GM12878 (cell line): ENCODE measurements around the gene IRF8. TPM values are rescaled to one million over a fixed set of nuclear protein-coding genes. Genes with fewer than 3 reads are reported as not detected.

Experiments used
- ATAC-seq: fragments of 200-7000 bp; cut with Tn5 transposase; 3 replicates; pipeline ENCODE4 v1.9.1; 2020; ENCODE audit warnings: mild to moderate bottlenecking, moderate library complexity
- BruUV-seq: library from RNA; stranded (reverse); fragments of 400-500 nt; replicated peaks from 2 replicates; lab custom pipeline; 2021; lab: Mats Ljungman, UMichigan
- CTCF ChIA-PET: fragments of 300-600 bp; sonication (Branson Sonifier 250); formaldehyde crosslinking; extraction: SDS; loops from one replicate; lab custom pipeline; 2021; ENCODE audit warnings: inconsistent platforms; lab: Yijun Ruan, JAX
- POLR2A ChIA-PET: fragments of 350-600 bp; formaldehyde crosslinking; extraction: SDS; loops from one replicate; lab custom pipeline; 2021; ENCODE audit warnings: inconsistent platforms; lab: Charles Lee
- RAD21 ChIA-PET: fragments of 300-600 bp; sonication (Branson Sonifier 250); formaldehyde crosslinking; loops from one replicate; lab custom pipeline; 2023; ENCODE audit warnings: antibody characterized with exemption; ENCODE audit not compliant: unreplicated experiment; lab: Charles Lee
- SMC1A ChIA-PET: fragments of 300-600 bp; sonication (Branson Sonifier 250); formaldehyde crosslinking; loops from one replicate; lab custom pipeline; 2023; ENCODE audit not compliant: unreplicated experiment, uncharacterized antibody; lab: Charles Lee
- DNase-seq: peaks from one replicate; pipeline ENCODE4 v3.0.0-alpha.2; 2011; ENCODE audit warnings: low read depth, low spot score
- FAIRE-seq: peaks from 3 replicates; lab custom pipeline; 2011; peaks lifted over from hg19 to GRCh38; lab: Jason Lieb, UNC
- H2AFZ ChIP-seq: 2 replicates; pipeline ENCODE4 v1.6.0; 2011; ENCODE audit warnings: low read depth, low read length, control low read depth; ENCODE audit not compliant: control insufficient read depth
- H3K27ac ChIP-seq: 2 replicates; pipeline ENCODE4 v1.5.1; 2011; ENCODE audit warnings: control low read depth; ENCODE audit not compliant: control insufficient read depth, insufficient read depth
- H3K27me3 ChIP-seq, 2 experiments: replicated peaks in 1 of 2; 2 replicates each; pipeline versions ENCODE4 v1.6.0 to v1.6.1; 2011; ENCODE audit warnings: low read length in 1 of 2; ENCODE audit not compliant: control insufficient read depth in 2 of 2, insufficient read depth in 2 of 2
- H3K36me3 ChIP-seq, 2 experiments: 2 replicates each; pipeline ENCODE4 v1.5.1; 2011; ENCODE audit warnings: low read length in 1 of 2; ENCODE audit not compliant: control insufficient read depth in 2 of 2, insufficient read depth in 2 of 2
- H3K4me1 ChIP-seq: 2 replicates; pipeline ENCODE4 v1.6.1; 2011; ENCODE audit warnings: mild to moderate bottlenecking, low read length, moderate library complexity, mixed read lengths; ENCODE audit not compliant: control insufficient read depth, insufficient read depth
- H3K4me2 ChIP-seq: 2 replicates; pipeline ENCODE4 v1.6.0; 2011; ENCODE audit warnings: control low read depth; ENCODE audit not compliant: control insufficient read depth, insufficient read depth
- H3K4me3 ChIP-seq: fragments of 200-600 bp; sonication (generic); 2 replicates; pipeline ENCODE4 v1.5.1; 2016
- H3K79me2 ChIP-seq: 2 replicates; pipeline ENCODE4 v1.6.0; 2011; ENCODE audit warnings: low read length; ENCODE audit not compliant: control insufficient read depth, insufficient read depth
- H3K9ac ChIP-seq: 2 replicates; pipeline ENCODE4 v1.8.0; 2011; ENCODE audit warnings: low read length, control low read depth, mixed read lengths; ENCODE audit not compliant: control insufficient read depth, insufficient read depth
- H3K9me3 ChIP-seq: replicated peaks from 3 replicates; pipeline ENCODE4 v1.5.1; 2011; ENCODE audit warnings: mild to moderate bottlenecking, low read length; ENCODE audit not compliant: control insufficient read depth, insufficient read depth
- H4K20me1 ChIP-seq: 2 replicates; pipeline ENCODE4 v1.6.0; 2011; ENCODE audit not compliant: control insufficient read depth, insufficient read depth
- BCL11A ChIP-seq: IDR thresholded peaks from 2 replicates; pipeline ENCODE4 v1.6.1; 2011; ENCODE audit warnings: low read depth, low read length
- CBX5 ChIP-seq: sonication (generic); IDR thresholded peaks from 2 replicates; pipeline ENCODE4 v1.6.1; 2016; ENCODE audit warnings: low read depth, moderate library complexity, mild to moderate bottlenecking, inconsistent platforms
- E2F8 ChIP-seq: fragments of 450-650 bp; IDR thresholded peaks from 2 replicates; pipeline ENCODE4 v1.6.1; 2018; ENCODE audit warnings: mild to moderate bottlenecking, low read depth, moderate library complexity; ENCODE audit not compliant: partially characterized antibody
- EP300 ChIP-seq, 2 experiments: fragments of 150-350 bp in 1 of 2; IDR thresholded peaks; 2 replicates each; pipeline ENCODE4 v1.6.1; 2011 to 2012; ENCODE audit warnings: low read depth in 2 of 2, low read length in 2 of 2, borderline replicate concordance in 1 of 2, improper control_type of control experiment in 1 of 2, inconsistent platforms in 1 of 2; ENCODE audit not compliant: control insufficient read depth in 1 of 2
- IKZF1 ChIP-seq: fragments of 450-650 bp; conservative IDR thresholded peaks from 2 replicates; pipeline ENCODE4 v1.6.1; 2017; ENCODE audit warnings: antibody characterized with exemption, mild to moderate bottlenecking
- LARP7 ChIP-seq: fragments of 450-650 bp; IDR thresholded peaks from 2 replicates; pipeline ENCODE4 v1.6.1; 2017; ENCODE audit warnings: mild to moderate bottlenecking
- POLR2AphosphoS5 ChIP-seq: IDR thresholded peaks from 2 replicates; pipeline ENCODE4 v1.6.1; 2011; ENCODE audit warnings: mild to moderate bottlenecking, low read length, inconsistent platforms
- RELA ChIP-seq: fragments of 450-650 bp; IDR thresholded peaks from 2 replicates; pipeline ENCODE4 v1.8.0; 2014; ENCODE audit warnings: borderline replicate concordance; ENCODE audit not compliant: partially characterized antibody
- SMAD5 ChIP-seq: IDR thresholded peaks from 2 replicates; pipeline ENCODE4 v1.6.1; 2016; ENCODE audit warnings: antibody characterized with exemption, low read depth
- SPI1 ChIP-seq: IDR thresholded peaks from 2 replicates; pipeline ENCODE4 v1.6.1; 2011; ENCODE audit warnings: low read depth, mild to moderate bottlenecking, low read length, moderate library complexity, borderline replicate concordance; ENCODE audit not compliant: insufficient read depth
- ZBTB11 ChIP-seq: fragments of 450-650 bp; formaldehyde crosslinking; IDR thresholded peaks from 2 replicates; pipeline ENCODE4 v1.5.0; 2022; ENCODE audit warnings: mild to moderate bottlenecking, missing genetic modification characterization
- ZNF592 ChIP-seq: fragments of 450-650 bp; IDR thresholded peaks from 2 replicates; pipeline ENCODE4 v1.6.1; 2017; ENCODE audit warnings: mild to moderate bottlenecking, moderate library complexity
- ZSCAN29 ChIP-seq: fragments of 450-650 bp; IDR thresholded peaks from 2 replicates; pipeline ENCODE4 v1.6.1; 2017; ENCODE audit warnings: mild to moderate bottlenecking, moderate library complexity
- WGBS: methylation state at CpG from one replicate; pipeline ENCODE4 v1.1.6; 2016; ENCODE audit warnings: low lambda C conversion rate; ENCODE audit not compliant: insufficient replicate concordance, insufficient coverage; ENCODE audit errors: missing lambda C conversion rate; 5-methylcytosine and 5-hydroxymethylcytosine counted together
- in situ Hi-C: fragments of 300-500 bp; cut with MboI; formaldehyde crosslinking; loops from 9 replicates; pipeline ENCODE4 v1.14.3; 2018; ENCODE audit warnings: mixed read lengths
- intact Hi-C: fragments of 100-400 bp; cut with micrococcal nuclease; formaldehyde crosslinking; loops from one replicate; pipeline ENCODE4 v1.14.2; 2022; ENCODE audit not compliant: unreplicated experiment
- polyA plus RNA-seq, 11 experiments: library from polyadenylated mRNA; depleted of rRNA in 4 of 11; unstranded in 6 of 11; stranded (reverse) in 5 of 11; fragments of >200 nt; fragmentation: Nextera tagmentation in 4 of 11; fragmentation: Illumina TruSeq in 1 of 11; extraction: Ambion mirVana in 4 of 11; extraction: Trizol in 1 of 11; gene quantifications; 1 replicate in 1 of 11; 2 replicates in 10 of 11; pipeline versions ENCODE4 v1.2.1 to v1.2.3, GENCODE V29; 2011 to 2016; ENCODE audit warnings: inconsistent platforms in 2 of 11, missing spikeins in 2 of 11, low read depth in 1 of 11
- total RNA-seq, 4 experiments: library from RNA; depleted of rRNA in 3 of 4; stranded (reverse); fragments of >200 nt in 3 of 4; fragmentation: Illumina TruSeq in 1 of 4; extraction: Trizol in 1 of 4; gene quantifications; 2 replicates each; pipeline versions ENCODE4 v1.2.1 to v1.2.3, GENCODE V29; 2013 to 2021

Gene IRF8
- total and polyA plus RNA-seq, 10 of the 15 experiments (the other 5 are each of a cell fraction or from before 2014, with no cell fraction given), result 17.1 to 237 (median 172) TPM

DNA sequence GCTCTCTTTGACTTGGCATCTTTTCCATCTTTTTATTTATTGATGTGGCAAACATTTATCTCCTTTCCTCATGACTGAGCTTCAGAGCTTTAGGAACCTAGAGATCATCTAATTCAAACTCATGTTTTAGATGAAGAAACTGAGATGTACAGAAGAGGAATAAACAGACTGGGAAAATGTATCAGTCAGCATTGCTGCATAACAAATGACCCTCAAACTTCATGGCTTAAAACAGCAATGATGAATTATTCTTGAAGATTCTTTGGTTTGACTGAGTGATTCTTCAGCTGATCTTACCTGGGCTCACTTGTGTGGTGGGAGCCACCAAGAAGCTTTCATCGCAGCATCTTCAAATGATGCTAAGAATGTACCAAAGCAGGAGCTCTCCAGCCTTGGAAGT, 44.0 kb upstream of the IRF8 start:
- ChIA-PET POLR2A (no interaction called here), RAD21 (no interaction called here), SMC1A (interaction anchor here (1.7 to 2.4 kb wide), 3 partner anchors 33 to 132 kb away, joined by 4 to 7 read pairs (median 7); no protein-coding TSS in a partner anchor), CTCF (interaction anchor here (0.9 to 1.4 kb wide), 3 partner anchors 33 to 132 kb away, joined by 4 to 7 read pairs (median 5); no protein-coding TSS in a partner anchor)
- Histone ChIP-seq H4K20me1 (no peaks in the 10 kb centered on the region), H3K27ac (no peak overlapping the region), H3K4me3 (no peak overlapping the region), H3K9me3 (peaks cover 3% of the 10 kb centered on the region), H3K4me1 (peaks cover 35% of the 10 kb centered on the region), H3K79me2 (no peaks in the 10 kb centered on the region), H3K36me3 (no peaks in the 10 kb centered on the region), H3K27me3 (no peaks in the 10 kb centered on the region), H3K9ac (no peak overlapping the region), H3K4me2 (no peak overlapping the region), H2AFZ (no peak overlapping the region)
- ATAC-seq (no peak), DNase-seq (no peak), FAIRE-seq (no peak)
- 100% methylated on average over 1 of the region's 1 CpG for WGBS
- BruUV-seq, result no TSS peak
- in situ Hi-C loops, result no loop called here
- intact Hi-C loops, result no loop called here
- no peak for TF ChIP-seq ZNF592
- TF ChIP-seq IKZF1, result no peak
- no peak for TF ChIP-seq CBX5
- no peak for TF ChIP-seq LARP7
- no peak for TF ChIP-seq EP300 (IDR thresholded peaks at IDR 0.05; ENCODE audit: borderline replicate concordance in 1 of 2, control insufficient read depth in 1 of 2, low read depth in 2 of 2, low read length in 2 of 2)
- no peak for TF ChIP-seq BCL11A
- no peak for TF ChIP-seq POLR2AphosphoS5
- no peak for TF ChIP-seq ZBTB11 (CRISPR knock-in tag)
- no peak for TF ChIP-seq SMAD5
- no peak for TF ChIP-seq ZSCAN29
- no peak for TF ChIP-seq SPI1
- TF ChIP-seq RELA, result no peak
- no peak for TF ChIP-seq E2F8
